Activated gamma-delta T cell treated with anti-CD3 and anti-CD28 coated beads, Interleukin-2, amount 50 U/mL, for 16 hours (primary cell): ENCODE measurements around the gene TICRR.
"Not testable (repeated sequence)": the region's sequence is repeated elsewhere in the genome, so short reads cannot be mapped to it uniquely, and the experiment has no call there.

Experiments used
- DNase-seq: peaks from one replicate; pipeline ENCODE4 v3.0.0-alpha.2; 2020; ENCODE audit warnings: low read depth

The TICRR gene

DNA sequence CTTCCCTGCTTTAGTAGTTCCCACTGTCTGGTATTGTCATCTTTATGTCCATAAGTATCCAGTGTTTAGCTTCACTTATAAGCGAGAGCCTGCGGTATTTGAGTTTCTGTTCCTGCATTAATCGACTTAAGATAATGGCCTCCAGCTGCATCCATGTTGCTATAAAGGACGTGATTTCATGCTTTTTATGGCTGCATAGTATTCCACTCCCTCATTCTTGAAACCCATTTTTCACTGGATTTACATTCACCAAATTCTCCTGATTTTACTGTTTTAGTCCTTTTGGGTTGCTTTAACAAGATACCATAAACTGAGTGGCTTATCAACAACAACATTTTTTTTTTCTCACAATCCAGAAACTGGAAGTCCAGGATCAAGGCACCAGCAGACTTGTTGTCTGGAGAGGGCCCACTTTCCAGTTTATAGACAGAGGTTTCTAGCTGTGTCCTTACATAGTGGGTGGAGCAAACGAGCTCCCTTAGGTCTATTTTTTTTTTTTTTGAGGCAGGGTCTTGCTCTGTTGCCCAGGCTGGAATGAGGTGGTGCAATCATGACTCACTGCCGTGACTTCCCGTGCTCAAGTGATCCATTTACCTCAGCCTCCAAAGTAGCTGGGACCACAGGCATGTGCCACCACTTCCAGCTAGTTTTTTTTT is 6.1 kb upstream of the TICRR start:
- DNase-seq, result no peak

GRCh38 chr15:89575656-89576416 is 567 bp downstream of the TICRR start:
- peak; percentile 0 for DNase-seq

- DNase-seq, result no peak
Observed at GRCh38 chr15:89576417-89576773, 1.1 kb downstream of the TICRR start.

DNA sequence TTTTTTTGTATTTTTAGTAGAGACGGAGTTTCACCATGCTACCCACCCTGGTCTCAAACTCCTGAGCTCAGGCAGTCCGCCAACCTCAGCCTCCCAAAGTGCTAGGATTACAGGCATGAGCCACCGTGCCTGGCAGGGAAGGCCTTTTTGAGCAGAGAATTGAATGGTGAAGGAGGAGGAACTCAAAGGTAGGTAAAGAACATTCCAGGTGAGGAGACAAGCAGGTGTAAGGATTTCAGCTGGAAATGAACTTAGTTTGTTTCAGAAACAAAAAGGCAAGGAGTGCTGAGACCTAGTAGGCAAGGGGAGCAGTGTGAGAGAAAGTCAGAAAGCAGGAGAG is 2.5 kb downstream of the TICRR start:
- DNase-seq, result no peak

GRCh38 chr15:89578146-89578545 is 2.9 kb downstream of the TICRR start:
- DNase-seq, result no peak

GRCh38 chr15:89580747-89581146 is 5.5 kb downstream of the TICRR start:
- DNase-seq, result not testable (repeated sequence)

GRCh38 chr15:89586651-89587050 is 11.4 kb downstream of the TICRR start:
- no peak for DNase-seq

- no peak for DNase-seq
Observed at GRCh38 chr15:89587955-89588354, 12.7 kb downstream of the TICRR start.

GRCh38 chr15:89591834-89592233 is 16.6 kb downstream of the TICRR start:
- no peak for DNase-seq

GRCh38 chr15:89593018-89593417 is 17.7 kb downstream of the TICRR start:
- DNase-seq, result no peak

DNA sequence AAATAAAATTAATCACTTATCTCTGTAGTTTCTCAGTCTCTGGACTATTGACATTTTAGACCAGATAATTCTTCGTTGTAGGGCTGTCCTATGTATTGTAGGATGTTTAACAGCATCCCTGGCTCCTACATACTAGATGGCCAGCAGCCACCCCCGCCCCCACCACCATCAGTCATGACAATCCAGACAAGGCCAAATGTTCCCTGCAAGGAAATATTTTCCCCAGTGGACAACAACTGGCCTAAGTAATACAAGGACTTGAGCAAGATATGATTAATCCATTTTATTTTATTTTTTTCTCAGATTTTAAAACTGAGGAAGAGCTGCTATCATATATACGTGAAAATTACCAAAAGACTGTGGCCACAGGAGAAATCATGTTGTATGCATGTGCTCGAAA is 23.8 kb downstream of the TICRR start:
- no peak for DNase-seq

- DNase-seq, result no peak
Observed at GRCh38 chr15:89611317-89611716, 36.0 kb downstream of the TICRR start.

- no peak for DNase-seq
Observed at GRCh38 chr15:89613031-89613430, 37.8 kb downstream of the TICRR start.

DNA sequence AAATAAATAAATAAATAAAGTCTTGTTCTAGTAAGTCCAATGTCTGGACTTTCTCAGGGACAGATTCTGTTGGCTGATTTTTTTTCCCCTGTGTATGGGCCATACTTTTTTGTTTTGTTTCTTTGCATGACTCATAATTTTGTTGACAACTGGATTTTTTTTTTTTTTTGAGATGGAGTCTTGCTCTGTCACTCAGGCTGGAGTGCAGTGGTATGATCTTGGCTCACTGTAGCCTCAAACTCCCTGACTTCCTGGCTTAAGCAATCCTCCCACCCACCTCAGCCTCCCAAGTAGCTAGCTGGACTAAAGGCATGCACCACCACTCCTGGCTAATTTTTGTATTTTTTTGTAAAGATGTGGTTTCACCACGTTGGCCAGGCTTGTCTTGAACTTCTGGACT is 38.9 kb downstream of the TICRR start:
- DNase-seq, result no peak

DNA sequence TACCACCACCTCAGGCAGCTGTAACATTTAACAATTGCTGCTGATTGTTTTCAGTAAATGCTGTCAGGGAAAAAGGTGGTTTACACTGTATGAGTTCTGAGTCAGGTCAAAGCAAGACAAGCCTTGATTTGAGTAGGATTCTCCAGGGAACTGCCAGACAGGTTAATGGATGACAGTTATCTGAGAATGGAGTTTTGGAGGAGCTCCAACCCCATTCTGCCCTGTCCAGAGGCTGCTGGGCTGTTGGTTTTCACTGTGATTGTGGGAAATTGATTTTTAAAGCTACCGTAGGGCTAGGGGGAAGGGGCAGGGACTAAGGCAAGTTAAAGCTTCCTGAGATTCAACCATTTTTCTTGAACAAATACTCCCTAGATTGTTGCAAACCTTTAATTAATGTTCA is 39.9 kb downstream of the TICRR start:
- DNase-seq, result no peak

- DNase-seq, result no peak
Observed at GRCh38 chr15:89616228-89616627, 41.0 kb downstream of the TICRR start.

DNA sequence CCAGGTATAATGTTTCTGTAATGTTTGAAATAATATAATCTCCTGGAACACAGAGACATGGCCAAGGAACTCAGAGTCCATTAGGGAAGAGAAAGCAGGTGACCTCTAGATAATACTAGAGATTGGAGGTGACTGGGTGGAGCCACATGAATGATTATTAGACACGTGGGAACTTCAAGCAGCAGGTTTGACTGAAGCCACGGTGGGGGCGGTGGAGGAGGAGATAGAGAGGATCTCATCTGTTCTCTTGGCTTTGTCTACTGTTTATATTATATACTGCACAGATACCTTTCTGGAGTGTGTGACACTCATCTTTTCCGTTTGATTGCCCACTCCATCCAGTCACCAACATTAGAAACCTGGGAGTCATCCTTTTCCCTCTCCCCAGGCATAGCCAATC is 46.3 kb downstream of the TICRR start:
- DNase-seq, result no peak

DNA sequence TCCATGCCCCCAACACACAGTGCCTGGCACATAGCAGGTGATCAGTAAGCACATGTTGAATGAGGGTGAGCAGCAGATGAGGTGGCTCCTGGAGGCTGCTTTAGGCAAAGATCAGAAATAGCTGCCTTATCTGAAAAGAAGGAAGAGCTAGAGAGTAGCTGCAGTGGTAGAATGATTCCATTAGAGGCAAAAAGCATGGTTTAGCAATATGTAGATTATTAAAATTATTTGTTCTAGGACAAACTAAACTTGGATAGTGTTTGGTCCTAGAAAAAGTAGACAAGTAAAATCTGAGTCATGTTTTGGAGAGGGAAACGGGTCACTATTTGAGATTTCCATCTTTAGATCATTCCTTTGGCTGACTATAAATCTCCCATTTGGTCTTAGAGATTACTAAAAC is 47.9 kb downstream of the TICRR start:
- no peak for DNase-seq

DNA sequence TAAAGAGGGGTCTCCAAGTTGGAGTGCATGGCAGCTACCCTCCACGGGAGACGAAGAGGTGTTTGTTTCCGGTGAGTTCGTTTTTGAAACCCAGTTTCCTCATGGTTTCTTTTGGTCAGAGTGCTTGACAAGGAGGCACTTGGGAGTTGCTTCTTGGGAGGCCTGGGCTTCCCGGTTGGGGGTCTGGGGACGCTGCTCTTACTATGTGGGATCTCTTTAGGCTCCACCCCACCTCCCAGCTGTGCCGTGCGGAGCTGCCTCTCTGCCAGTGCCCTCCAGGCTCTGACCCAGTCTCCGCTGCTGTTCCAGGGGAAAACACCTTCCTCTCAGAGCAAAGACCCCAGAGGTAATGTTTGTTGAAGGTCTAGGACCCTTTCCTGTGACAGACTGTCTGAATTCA is 50.4 kb downstream of the TICRR start:
- no peak for DNase-seq

DNA sequence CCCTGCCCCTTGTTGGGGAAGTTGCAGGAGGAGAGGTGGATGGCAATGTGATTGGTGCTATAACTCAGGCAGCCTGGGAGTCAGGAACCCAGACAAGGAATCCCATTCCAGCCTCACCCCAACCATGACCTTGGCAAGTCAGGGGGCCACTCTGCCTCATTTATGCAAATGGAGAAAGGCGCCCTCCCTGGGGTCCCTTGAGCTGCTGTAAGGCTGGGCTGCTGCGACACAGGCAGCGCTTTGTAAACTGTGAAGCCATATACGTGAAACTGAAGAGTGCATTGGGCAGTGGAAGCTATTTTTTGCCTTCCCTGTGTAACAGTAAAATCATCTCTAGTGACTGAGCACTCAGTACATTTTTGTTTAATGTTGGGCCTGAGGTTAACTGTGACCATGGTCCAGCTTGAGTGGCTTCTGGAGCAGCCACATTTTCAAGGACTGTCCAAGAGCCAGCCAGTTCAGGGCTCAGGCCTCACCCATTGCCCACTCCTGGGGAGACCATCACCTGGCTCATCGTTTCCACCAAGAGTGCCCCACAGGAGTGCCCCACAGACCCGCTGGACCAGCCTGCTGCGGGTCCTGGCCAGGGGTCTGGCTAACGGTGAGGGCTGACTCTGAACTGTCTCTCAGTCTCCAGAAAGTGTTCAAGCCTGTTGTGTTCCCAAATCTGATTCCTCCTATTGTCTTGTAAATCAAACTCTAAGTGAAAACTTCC is 52.1 kb downstream of the TICRR start:
- DNase-seq, result no peak

- no peak for DNase-seq
Observed at GRCh38 chr15:89628301-89628700, 53.0 kb downstream of the TICRR start.

DNA sequence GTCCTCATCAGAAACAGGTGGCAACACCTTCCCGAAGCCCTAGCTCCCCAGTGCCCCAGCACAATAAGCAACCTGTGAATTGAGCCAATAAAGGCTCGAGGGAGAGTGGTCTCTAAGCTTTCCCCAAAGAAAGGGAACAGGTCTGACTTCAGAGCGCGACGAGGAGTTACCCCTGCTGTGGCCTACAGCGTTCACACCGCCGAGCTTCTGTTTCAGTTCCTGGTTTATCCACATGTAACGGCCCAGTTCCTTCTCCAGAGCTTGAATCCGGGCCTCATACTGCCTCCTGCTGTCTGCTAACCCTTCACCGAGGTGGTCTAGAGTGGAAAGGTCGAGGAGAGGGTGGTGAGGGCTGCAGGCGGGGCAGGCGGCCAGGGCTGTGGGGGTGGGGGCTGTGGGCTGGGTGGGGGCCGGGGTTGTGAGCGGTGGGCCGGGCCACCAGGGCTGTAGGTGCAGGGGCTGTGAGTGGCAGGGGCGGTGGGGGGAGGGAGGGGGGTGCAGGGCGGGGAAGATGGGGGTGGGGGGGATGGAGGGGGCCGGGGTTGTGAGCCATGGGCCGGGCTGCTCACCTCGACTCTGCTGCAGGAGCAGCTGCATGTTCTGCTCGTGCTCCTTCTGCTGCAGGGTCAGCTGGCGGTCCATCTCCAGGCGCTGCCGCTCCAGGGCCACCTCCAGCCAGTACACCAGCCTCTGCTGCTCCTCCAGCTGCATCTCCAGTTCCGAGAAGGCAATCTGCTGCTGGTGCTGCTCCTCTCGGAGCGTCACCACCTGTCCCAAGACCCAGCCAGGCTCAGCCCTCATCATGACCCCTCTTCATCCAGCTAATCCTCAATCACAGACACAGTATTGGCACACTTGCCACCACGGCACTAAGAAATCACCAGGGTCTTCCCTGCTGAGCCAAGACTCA is 53.8 kb downstream of the TICRR start:
- DNase-seq, result no peak
